Testis (tissue), 3 donors: ENCODE data around the gene ZNF337. TPM values are rescaled to one million over a fixed set of nuclear protein-coding genes. Genes with fewer than 3 reads are reported as not detected.

Source experiments
- DNase-seq: peaks from one replicate; pipeline ENCODE4 v3.0.0-alpha.2; 2019
- H3K27ac ChIP-seq, 2 donors: fragments of 200-600 bp; sonication (generic); one replicate each; pipeline ENCODE4 v1.5.1; 2019
- H3K27me3 ChIP-seq: fragments of 200-600 bp; sonication (generic); one replicate; pipeline ENCODE4 v1.5.1; 2019
- H3K36me3 ChIP-seq: fragments of 200-600 bp; sonication (generic); one replicate; pipeline ENCODE4 v1.5.1; 2017; ENCODE audit warnings: low read depth; ENCODE audit errors: missing control alignments
- H3K4me1 ChIP-seq: fragments of 200-600 bp; sonication (generic); one replicate; pipeline ENCODE4 v1.5.1; 2019
- H3K4me3 ChIP-seq, 2 donors: fragments of 200-600 bp; sonication (generic); one replicate each; pipeline ENCODE4 v1.5.1; 2017 to 2019
- H3K9me3 ChIP-seq: fragments of 200-600 bp; sonication (generic); one replicate; pipeline ENCODE4 v1.5.1; 2017
- POLR2A ChIP-seq: fragments of 450-650 bp; IDR thresholded peaks from one replicate; pipeline ENCODE4 v1.6.1; 2017; ENCODE audit warnings: antibody characterized with exemption, mild to moderate bottlenecking, moderate library complexity
- WGBS, 2 donors: methylation state at CpG; one replicate each; pipeline ENCODE4 v1.1.5; 2018; 5-methylcytosine and 5-hydroxymethylcytosine counted together
- intact Hi-C: fragments of 100-400 bp; cut with DNase I; formaldehyde crosslinking; loops from one replicate; pipeline ENCODE4 v1.15.1; 2023; ENCODE audit warnings: low total_unique reads
- polyA plus RNA-seq: library from polyadenylated mRNA; stranded (reverse); fragments of 350-450 nt; fragmentation: Illumina TruSeq; extraction: RNeasy Lipid Tissue Mini Kit (QIAGEN cat#74804); gene quantifications from one replicate; pipeline ENCODE4 v1.2.3, GENCODE V29; 2014; ENCODE audit warnings: low read depth, low replicate concordance; ENCODE audit not compliant: insufficient read depth
- total RNA-seq, 2 donors: library from RNA; depleted of rRNA; stranded (reverse); fragments of >200 nt; gene quantifications; one replicate each; pipeline ENCODE4 v1.2.3, GENCODE V29; 2016
- TF ChIP-seq, protein P1 (sequence below), 3 experiments: fragments of 450-650 bp in 2 of 3; fragments of 200-600 bp in 1 of 3; sonication (generic) in 1 of 3; IDR thresholded peaks; one replicate each; pipeline ENCODE4 v1.5.1; 2016 to 2019; ENCODE audit warnings: antibody characterized with exemption in 3 of 3, mild to moderate bottlenecking in 2 of 3, moderate library complexity in 1 of 3

The ZNF337 gene
- total and polyA plus RNA-seq, 3 donors from 2014 or later, result 11.3 to 21.4 (median 19.9) TPM

DNA sequence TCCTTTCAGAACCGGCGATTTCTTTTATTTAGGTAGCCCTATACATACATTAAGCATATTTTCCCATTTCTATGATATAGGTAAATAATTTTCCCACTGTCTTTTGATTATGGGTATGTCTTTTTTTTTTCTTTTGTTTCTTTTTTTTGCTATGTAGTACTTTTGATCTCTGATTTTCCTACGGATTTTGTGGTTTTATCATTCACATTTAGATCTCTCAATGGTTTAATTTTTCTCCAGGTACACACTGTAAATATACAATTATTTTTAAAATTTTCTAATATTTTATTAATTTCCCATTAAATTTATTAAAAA is 436 bp upstream of the ZNF337 start:
- intact Hi-C loops, result no loop called here
- no peaks in the 10 kb centered on the region for H3K36me3 ChIP-seq
- WGBS, 2 donors, result 0 to 1% methylated on average over 3 of the region's 3 CpGs

DNA sequence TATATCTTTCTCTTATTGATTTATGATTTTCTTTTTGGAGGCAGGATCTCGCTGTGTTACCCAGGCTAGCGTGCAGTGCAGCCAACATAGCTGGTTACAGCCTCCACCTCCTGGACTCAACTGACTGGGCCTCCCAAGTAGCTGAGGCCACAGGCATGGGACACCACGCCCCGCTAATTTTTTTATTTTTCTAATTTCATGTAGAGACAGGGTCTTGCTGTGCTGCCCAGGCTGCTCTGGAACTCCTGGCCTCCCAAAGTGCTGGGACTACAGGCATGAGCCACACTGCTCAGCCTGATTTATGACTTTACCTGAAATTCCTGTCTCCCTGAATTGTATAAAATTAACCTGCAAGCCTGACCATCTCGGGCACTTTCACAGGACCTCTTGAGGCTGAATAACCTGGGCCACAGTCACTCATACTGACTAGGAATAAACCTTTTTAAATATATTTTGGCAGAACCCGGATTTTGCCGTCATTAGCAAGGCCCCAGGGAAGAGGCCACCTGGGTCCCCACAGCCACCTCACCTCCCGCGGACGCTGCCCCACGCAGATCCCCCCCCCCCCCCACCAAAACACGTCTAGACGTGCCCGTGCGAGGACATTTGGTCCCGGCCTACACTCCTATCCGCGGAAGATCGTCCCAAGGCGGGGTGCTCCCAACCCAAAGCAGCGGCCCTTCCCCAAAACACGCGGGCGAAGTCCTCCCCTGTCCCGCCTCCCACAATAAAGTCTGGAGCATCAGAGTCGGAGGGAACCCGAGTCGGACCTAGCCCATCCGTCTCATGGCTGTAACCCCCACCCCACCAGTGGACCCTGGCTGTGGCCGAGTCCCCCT is 902 bp downstream of the ZNF337 start:
- 12 to 22% methylated on average over 11 to 30 of the region's 30 CpGs for WGBS, 2 donors
- intact Hi-C loops, result no loop called here
- TF ChIP-seq, protein P1, sequence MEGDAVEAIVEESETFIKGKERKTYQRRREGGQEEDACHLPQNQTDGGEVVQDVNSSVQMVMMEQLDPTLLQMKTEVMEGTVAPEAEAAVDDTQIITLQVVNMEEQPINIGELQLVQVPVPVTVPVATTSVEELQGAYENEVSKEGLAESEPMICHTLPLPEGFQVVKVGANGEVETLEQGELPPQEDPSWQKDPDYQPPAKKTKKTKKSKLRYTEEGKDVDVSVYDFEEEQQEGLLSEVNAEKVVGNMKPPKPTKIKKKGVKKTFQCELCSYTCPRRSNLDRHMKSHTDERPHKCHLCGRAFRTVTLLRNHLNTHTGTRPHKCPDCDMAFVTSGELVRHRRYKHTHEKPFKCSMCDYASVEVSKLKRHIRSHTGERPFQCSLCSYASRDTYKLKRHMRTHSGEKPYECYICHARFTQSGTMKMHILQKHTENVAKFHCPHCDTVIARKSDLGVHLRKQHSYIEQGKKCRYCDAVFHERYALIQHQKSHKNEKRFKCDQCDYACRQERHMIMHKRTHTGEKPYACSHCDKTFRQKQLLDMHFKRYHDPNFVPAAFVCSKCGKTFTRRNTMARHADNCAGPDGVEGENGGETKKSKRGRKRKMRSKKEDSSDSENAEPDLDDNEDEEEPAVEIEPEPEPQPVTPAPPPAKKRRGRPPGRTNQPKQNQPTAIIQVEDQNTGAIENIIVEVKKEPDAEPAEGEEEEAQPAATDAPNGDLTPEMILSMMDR (IDR thresholded peaks at IDR 0.05), result no peak
- TF ChIP-seq POLR2A, result no peak
- no peaks in the 10 kb centered on the region for H3K36me3 ChIP-seq
- no peaks in the 10 kb centered on the region for H3K27me3 ChIP-seq
- no peak for DNase-seq
- H3K27ac ChIP-seq, result peak overlapping the region; percentile 87 to 89
- H3K4me3 ChIP-seq, result peak overlapping the region; percentile 74 to 83
- no peaks in the 10 kb centered on the region for H3K4me1 ChIP-seq
- no peaks in the 10 kb centered on the region for H3K9me3 ChIP-seq

More for the DNA sequence above, 436 bp upstream of the ZNF337 start:
- no peak for DNase-seq
- TF ChIP-seq POLR2A, result no peak
- TF ChIP-seq, protein P1 (IDR thresholded peaks at IDR 0.05), result no peak
- Histone ChIP-seq H3K27ac (peak overlapping the region in 1 of 2 donors; percentile 89), H3K9me3 (no peaks in the 10 kb centered on the region), H3K4me1 (no peaks in the 10 kb centered on the region), H3K4me3 (peak overlapping the region; percentile 74 to 83), H3K27me3 (no peaks in the 10 kb centered on the region)

DNA sequence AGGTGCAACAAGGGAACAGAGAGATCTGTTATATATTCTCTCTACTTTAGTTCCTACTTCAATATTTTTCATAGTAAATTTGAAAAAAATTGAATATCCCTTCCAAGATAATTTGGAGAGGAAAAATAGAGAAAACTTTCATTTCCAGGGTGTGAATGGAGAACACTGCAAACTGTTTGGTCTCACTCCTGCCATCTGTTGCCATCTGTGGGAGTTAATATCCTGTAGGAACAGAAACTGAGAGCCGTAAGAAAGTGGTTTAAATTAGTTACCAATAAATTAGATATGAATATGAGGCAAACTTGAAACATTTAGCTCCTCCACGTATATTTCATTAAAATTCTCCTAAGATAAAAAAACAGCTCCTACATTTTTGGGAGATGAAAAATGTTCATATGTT is 4.2 kb downstream of the ZNF337 start:
- Histone ChIP-seq H3K4me3 (no peak overlapping the region), H3K27me3 (no peaks in the 10 kb centered on the region), H3K27ac (no peak overlapping the region), H3K4me1 (no peaks in the 10 kb centered on the region), H3K9me3 (no peaks in the 10 kb centered on the region), H3K36me3 (no peaks in the 10 kb centered on the region)
- 31 to 57% methylated on average over 2 of the region's 2 CpGs for WGBS, 2 donors
- no peak for DNase-seq
- intact Hi-C loops, result no loop called here
- TF ChIP-seq POLR2A, result no peak
- TF ChIP-seq, protein P1 (IDR thresholded peaks at IDR 0.05), result no peak

GRCh38 chr20:25690427-25690826 is 6.2 kb downstream of the ZNF337 start:
- Histone ChIP-seq H3K4me3 (no peak overlapping the region), H3K36me3 (no peaks in the 10 kb centered on the region), H3K9me3 (no peaks in the 10 kb centered on the region), H3K27ac (no peak overlapping the region), H3K4me1 (no peaks in the 10 kb centered on the region), H3K27me3 (no peaks in the 10 kb centered on the region)
- no peak for TF ChIP-seq POLR2A
- TF ChIP-seq, protein P1 (IDR thresholded peaks at IDR 0.05), result no peak
- DNase-seq, result no peak
- intact Hi-C loops, result no loop called here
